Suprapubic skin (tissue), 4 donors: Measurements from ENCODE around the gene LNPEP. TPM values are rescaled to one million over a fixed set of nuclear protein-coding genes. Genes with fewer than 3 reads are reported as not detected.

Source experiments
- DNase-seq, 2 donors: peaks; one replicate each; pipeline ENCODE4 v3.0.0-alpha.2; 2019; ENCODE audit warnings: low spot score in 2 of 2
- H3K27ac ChIP-seq: fragments of 200-600 bp; sonication (generic); one replicate; pipeline ENCODE4 v1.5.1; 2019
- H3K27me3 ChIP-seq: fragments of 200-600 bp; sonication (generic); one replicate; pipeline ENCODE4 v1.5.1; 2019
- H3K36me3 ChIP-seq: fragments of 200-600 bp; sonication (generic); one replicate; pipeline ENCODE4 v1.5.1; 2019
- H3K4me1 ChIP-seq: fragments of 200-600 bp; sonication (generic); one replicate; pipeline ENCODE4 v1.5.1; 2019
- H3K4me3 ChIP-seq: fragments of 200-600 bp; sonication (generic); one replicate; pipeline ENCODE4 v1.5.1; 2019; ENCODE audit warnings: mild to moderate bottlenecking
- H3K9me3 ChIP-seq: fragments of 200-600 bp; sonication (generic); one replicate; pipeline ENCODE4 v1.5.1; 2019
- EP300 ChIP-seq: sonication (generic); formaldehyde crosslinking; IDR thresholded peaks from one replicate; pipeline ENCODE4 v1.6.1; 2017; ENCODE audit warnings: antibody characterized with exemption
- POLR2A ChIP-seq, 2 donors: fragments of 450-650 bp; IDR thresholded peaks; one replicate each; pipeline ENCODE4 v1.6.1; 2017; ENCODE audit warnings: antibody characterized with exemption in 2 of 2, mild to moderate bottlenecking in 2 of 2, moderate library complexity in 2 of 2
- POLR2AphosphoS5 ChIP-seq, 3 donors: sonication (generic); formaldehyde crosslinking; IDR thresholded peaks; one replicate each; pipeline ENCODE4 v1.6.1; 2017; ENCODE audit warnings: antibody characterized with exemption in 3 of 3
- WGBS: methylation state at CpG from one replicate; pipeline ENCODE4 v1.1.5; 2018; 5-methylcytosine and 5-hydroxymethylcytosine counted together
- total RNA-seq, 4 donors: library from RNA; depleted of rRNA; stranded (reverse); fragments of >200 nt; gene quantifications; one replicate each; pipeline ENCODE4 v1.1.0, GENCODE V29; 2016
- TF ChIP-seq, protein P1 (sequence below), 2 donors: fragments of 200-600 bp in 1 of 2; fragments of 450-650 bp in 1 of 2; sonication (generic) in 1 of 2; IDR thresholded peaks; one replicate each; pipeline ENCODE4 v1.5.1; 2016 to 2019; ENCODE audit warnings: antibody characterized with exemption in 2 of 2, mild to moderate bottlenecking in 1 of 2, moderate library complexity in 1 of 2

Gene LNPEP
- total RNA-seq, 4 donors from 2014 or later, result 43.7 to 107 (median 69.9) TPM

DNA sequence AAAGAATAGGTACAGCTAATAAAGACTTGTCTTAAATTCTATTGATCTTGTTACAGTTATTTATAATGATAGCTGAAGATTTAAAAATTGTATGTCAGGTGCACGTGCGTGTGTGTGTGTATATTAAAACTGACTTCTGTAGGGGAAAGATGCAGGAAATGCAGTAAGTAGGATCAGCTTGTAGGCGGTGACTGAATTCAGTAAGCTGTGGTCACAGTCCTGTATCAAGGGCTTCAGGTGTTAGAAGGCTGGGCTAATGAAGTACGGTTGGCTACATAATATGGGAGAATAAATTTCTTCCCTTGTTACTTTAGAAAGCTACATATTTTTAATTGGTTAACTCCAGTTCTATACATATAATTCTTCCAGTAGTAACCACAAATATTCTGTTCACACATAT is 54.2 kb downstream of the LNPEP start:
- 96% methylated on average over 4 of the region's 4 CpGs for WGBS
- TF ChIP-seq, protein P1, sequence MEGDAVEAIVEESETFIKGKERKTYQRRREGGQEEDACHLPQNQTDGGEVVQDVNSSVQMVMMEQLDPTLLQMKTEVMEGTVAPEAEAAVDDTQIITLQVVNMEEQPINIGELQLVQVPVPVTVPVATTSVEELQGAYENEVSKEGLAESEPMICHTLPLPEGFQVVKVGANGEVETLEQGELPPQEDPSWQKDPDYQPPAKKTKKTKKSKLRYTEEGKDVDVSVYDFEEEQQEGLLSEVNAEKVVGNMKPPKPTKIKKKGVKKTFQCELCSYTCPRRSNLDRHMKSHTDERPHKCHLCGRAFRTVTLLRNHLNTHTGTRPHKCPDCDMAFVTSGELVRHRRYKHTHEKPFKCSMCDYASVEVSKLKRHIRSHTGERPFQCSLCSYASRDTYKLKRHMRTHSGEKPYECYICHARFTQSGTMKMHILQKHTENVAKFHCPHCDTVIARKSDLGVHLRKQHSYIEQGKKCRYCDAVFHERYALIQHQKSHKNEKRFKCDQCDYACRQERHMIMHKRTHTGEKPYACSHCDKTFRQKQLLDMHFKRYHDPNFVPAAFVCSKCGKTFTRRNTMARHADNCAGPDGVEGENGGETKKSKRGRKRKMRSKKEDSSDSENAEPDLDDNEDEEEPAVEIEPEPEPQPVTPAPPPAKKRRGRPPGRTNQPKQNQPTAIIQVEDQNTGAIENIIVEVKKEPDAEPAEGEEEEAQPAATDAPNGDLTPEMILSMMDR (IDR thresholded peaks at IDR 0.05), result no peak
- no peak for TF ChIP-seq EP300
- TF ChIP-seq POLR2AphosphoS5 (IDR thresholded peaks at IDR 0.05), result no peak
- no peak for TF ChIP-seq POLR2A (IDR thresholded peaks at IDR 0.05)
- H3K4me1 ChIP-seq, result no peaks in the 10 kb centered on the region
- H3K36me3 ChIP-seq, result peaks cover 56% of the 10 kb centered on the region
- no peak for DNase-seq
- no peaks in the 10 kb centered on the region for H3K9me3 ChIP-seq
- H3K27ac ChIP-seq, result no peak overlapping the region
- H3K27me3 ChIP-seq, result no peaks in the 10 kb centered on the region
- no peak overlapping the region for H3K4me3 ChIP-seq

- Histone ChIP-seq H3K9me3 (no peaks in the 10 kb centered on the region), H3K27ac (no peak overlapping the region), H3K27me3 (no peaks in the 10 kb centered on the region), H3K36me3 (peaks cover 51% of the 10 kb centered on the region), H3K4me3 (no peak overlapping the region), H3K4me1 (no peaks in the 10 kb centered on the region)
- TF ChIP-seq POLR2A (IDR thresholded peaks at IDR 0.05), result no peak
- DNase-seq, result no peak
These were observed 55.8 kb downstream of the LNPEP start for GRCh38 chr5:96991708-96992107.

DNA sequence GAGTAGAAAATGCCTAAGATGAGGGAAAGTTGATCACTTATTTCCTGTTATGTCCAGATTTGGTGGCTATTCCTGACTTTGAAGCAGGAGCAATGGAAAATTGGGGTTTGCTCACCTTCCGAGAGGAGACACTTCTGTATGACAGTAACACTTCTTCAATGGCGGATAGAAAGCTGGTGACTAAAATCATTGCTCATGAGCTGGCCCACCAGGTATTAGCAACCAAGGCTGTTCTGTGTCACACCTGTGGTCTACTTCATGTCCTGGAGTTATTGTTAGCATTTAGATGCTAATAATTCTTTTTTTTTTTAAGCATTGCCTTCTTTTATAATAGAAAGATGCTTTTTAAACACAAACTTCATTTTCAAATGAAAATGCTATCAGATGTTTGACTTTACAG is 57.9 kb downstream of the LNPEP start:
- no peak overlapping the region for H3K27ac ChIP-seq
- WGBS, result 93% methylated on average over 2 of the region's 2 CpGs
- no peak overlapping the region for H3K4me3 ChIP-seq
- no peaks in the 10 kb centered on the region for H3K27me3 ChIP-seq
- TF ChIP-seq POLR2AphosphoS5 (IDR thresholded peaks at IDR 0.05), result no peak
- no peak for TF ChIP-seq POLR2A (IDR thresholded peaks at IDR 0.05)
- DNase-seq, result no peak
- H3K36me3 ChIP-seq, result peaks cover 45% of the 10 kb centered on the region
- no peaks in the 10 kb centered on the region for H3K9me3 ChIP-seq
- no peaks in the 10 kb centered on the region for H3K4me1 ChIP-seq

- Histone ChIP-seq H3K36me3 (peaks cover 50% of the 10 kb centered on the region), H3K4me1 (no peaks in the 10 kb centered on the region), H3K9me3 (no peaks in the 10 kb centered on the region), H3K4me3 (no peak overlapping the region), H3K27ac (no peak overlapping the region), H3K27me3 (no peaks in the 10 kb centered on the region)
- TF ChIP-seq POLR2AphosphoS5 (IDR thresholded peaks at IDR 0.05), result no peak
- TF ChIP-seq EP300, result no peak
- TF ChIP-seq POLR2A (IDR thresholded peaks at IDR 0.05), result no peak
- TF ChIP-seq, protein P1 (IDR thresholded peaks at IDR 0.05), result no peak
- DNase-seq, result no peak
- WGBS, result 97% methylated on average over 3 of the region's 3 CpGs
These were observed 58.6 kb downstream of the LNPEP start for GRCh38 chr5:96994493-96994892.

GRCh38 chr5:96995419-96995818 is 59.5 kb downstream of the LNPEP start:
- Histone ChIP-seq H3K4me1 (no peaks in the 10 kb centered on the region), H3K27me3 (no peaks in the 10 kb centered on the region), H3K36me3 (peaks cover 53% of the 10 kb centered on the region), H3K9me3 (no peaks in the 10 kb centered on the region), H3K4me3 (no peak overlapping the region), H3K27ac (no peak overlapping the region)
- no peak for TF ChIP-seq POLR2A (IDR thresholded peaks at IDR 0.05)
- TF ChIP-seq, protein P1 (IDR thresholded peaks at IDR 0.05), result no peak
- TF ChIP-seq EP300, result no peak
- no peak for TF ChIP-seq POLR2AphosphoS5 (IDR thresholded peaks at IDR 0.05)
- WGBS, result 83% methylated on average over 3 of the region's 3 CpGs
- DNase-seq, result no peak

DNA sequence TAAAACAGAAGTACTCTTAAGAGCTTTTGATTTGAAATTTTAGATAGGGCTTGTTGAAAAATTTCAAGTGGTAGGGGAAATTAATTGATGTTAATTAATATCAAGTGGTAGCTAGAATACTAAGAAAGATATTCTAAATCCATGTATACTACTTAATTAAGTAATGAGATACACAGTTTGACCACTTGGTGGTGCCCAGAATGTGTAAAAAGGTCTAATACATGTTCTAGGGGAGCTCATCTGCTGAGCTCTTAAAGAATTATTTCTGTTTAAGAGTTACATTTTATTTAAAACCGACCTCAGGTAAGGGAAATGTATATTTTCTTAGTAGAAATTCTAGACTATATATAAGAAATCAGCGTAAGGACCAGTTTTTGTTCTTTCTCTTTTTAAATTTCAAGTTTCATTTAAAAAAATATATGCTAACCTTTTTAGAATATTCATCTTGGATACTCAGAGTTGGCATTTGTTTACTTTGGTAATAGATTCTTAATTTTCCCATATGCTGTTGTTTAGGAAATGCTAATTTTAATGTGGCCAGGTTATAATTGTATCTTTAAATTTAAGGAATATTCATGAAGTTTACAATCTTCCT is 61.5 kb downstream of the LNPEP start:
- Histone ChIP-seq H3K9me3 (no peaks in the 10 kb centered on the region), H3K4me3 (no peak overlapping the region), H3K36me3 (peaks cover 54% of the 10 kb centered on the region), H3K27me3 (no peaks in the 10 kb centered on the region), H3K4me1 (no peaks in the 10 kb centered on the region), H3K27ac (no peak overlapping the region)
- no peak for TF ChIP-seq POLR2A (IDR thresholded peaks at IDR 0.05)
- TF ChIP-seq, protein P1 (IDR thresholded peaks at IDR 0.05), result peak in 1 of 2 donors; percentile 23
- no peak for DNase-seq
- WGBS, result 57% methylated on average over 2 of the region's 2 CpGs
